Right kidney (tissue), 1 donor: ENCODE data around the gene CRABP2.
A peak's percentile ranks its signal among the peaks of the same experiment; 100 is the strongest.

Source experiments
- DNase-seq: peaks from one replicate; pipeline ENCODE4 v3.0.0-alpha.2; 2016

The CRABP2 gene

GRCh38 chr1:156711011-156711817 lies 5.8 kb upstream of the CRABP2 start:
- no peak for DNase-seq

- no peak for DNase-seq
Observed at GRCh38 chr1:156709757-156710489, 4.5 kb upstream of the CRABP2 start.

GRCh38 chr1:156709031-156709430 lies 3.6 kb upstream of the CRABP2 start:
- no peak for DNase-seq

- no peak for DNase-seq
Observed at GRCh38 chr1:156708218-156708661, 2.9 kb upstream of the CRABP2 start.

- peak; percentile 50 for DNase-seq
Observed at GRCh38 chr1:156707417-156708217, 2.2 kb upstream of the CRABP2 start.

- DNase-seq: no peak
Observed at GRCh38 chr1:156706657-156707416, 1.5 kb upstream of the CRABP2 start.

GRCh38 chr1:156705918-156706656 lies 704 bp upstream of the CRABP2 start:
- peak; percentile 90 for DNase-seq

- peak; percentile 66 for DNase-seq
Observed at GRCh38 chr1:156704930-156705320, 458 bp downstream of the CRABP2 start.

GRCh38 chr1:156704166-156704711 lies 1.1 kb downstream of the CRABP2 start:
- DNase-seq: peak; percentile 34

- no peak for DNase-seq
Observed at GRCh38 chr1:156703741-156704140, 1.6 kb downstream of the CRABP2 start.

- DNase-seq: no peak
Observed at GRCh38 chr1:156703336-156703735, 2.0 kb downstream of the CRABP2 start.

- DNase-seq: no peak
Observed at GRCh38 chr1:156700736-156701531, 4.4 kb downstream of the CRABP2 start.

GRCh38 chr1:156698995-156699394 lies 6.4 kb downstream of the CRABP2 start:
- DNase-seq: no peak

- peak; percentile 35 for DNase-seq
Observed at GRCh38 chr1:156697481-156697880, 7.9 kb downstream of the CRABP2 start.

GRCh38 chr1:156696755-156697154 lies 8.6 kb downstream of the CRABP2 start:
- DNase-seq: no peak

- no peak for DNase-seq
Observed at GRCh38 chr1:156694690-156694962, 10.8 kb downstream of the CRABP2 start.

- DNase-seq: peak; percentile 64
Observed at GRCh38 chr1:156693848-156694689, 11.3 kb downstream of the CRABP2 start.

GRCh38 chr1:156692925-156693847 lies 12.2 kb downstream of the CRABP2 start:
- peak; percentile 82 for DNase-seq
